ENCODE results near the gene TPPP2.

DNA sequence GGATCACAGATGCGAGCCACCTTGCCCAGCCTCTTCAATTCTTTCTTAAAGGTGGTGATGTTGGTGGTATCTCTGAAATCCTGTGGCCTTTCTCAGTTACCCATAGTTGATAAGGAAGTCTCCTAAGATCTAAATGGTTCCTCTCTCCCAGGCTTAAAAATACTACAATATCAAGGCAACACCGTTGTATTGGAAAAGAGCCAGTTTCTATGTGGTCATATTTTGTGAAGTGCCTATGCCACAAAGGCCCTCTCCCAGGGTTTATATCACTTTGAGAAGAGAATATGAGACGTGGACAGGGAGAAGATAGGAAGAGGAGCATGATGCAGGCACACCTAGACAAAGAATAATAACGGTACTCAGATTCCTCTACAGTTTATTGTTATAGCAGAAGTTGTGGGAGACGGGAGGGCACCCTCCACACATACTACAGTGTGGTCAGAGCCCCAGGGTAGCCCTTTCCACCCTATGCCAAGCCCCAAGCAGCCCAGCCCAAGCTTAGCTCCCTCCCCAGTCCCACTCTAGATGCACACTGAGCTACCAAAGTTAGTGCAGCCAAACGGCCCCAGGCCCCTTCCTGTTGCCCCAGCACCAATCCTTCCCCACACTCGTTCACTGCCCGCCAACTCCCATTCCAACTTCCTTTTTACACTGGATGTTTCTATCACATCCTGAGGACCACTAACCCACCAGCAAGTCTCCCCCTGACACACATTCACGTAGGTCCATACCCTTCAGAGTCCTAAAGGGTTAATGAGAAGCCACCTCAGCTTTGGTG, 13.4 kb upstream of the TPPP2 start:
- TF ChIP-seq, protein P1, sequence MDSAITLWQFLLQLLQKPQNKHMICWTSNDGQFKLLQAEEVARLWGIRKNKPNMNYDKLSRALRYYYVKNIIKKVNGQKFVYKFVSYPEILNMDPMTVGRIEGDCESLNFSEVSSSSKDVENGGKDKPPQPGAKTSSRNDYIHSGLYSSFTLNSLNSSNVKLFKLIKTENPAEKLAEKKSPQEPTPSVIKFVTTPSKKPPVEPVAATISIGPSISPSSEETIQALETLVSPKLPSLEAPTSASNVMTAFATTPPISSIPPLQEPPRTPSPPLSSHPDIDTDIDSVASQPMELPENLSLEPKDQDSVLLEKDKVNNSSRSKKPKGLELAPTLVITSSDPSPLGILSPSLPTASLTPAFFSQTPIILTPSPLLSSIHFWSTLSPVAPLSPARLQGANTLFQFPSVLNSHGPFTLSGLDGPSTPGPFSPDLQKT (IDR thresholded peaks at IDR 0.05; ENCODE audit: borderline replicate concordance, low read depth, low read length): no peak
- TF ChIP-seq, protein P2, sequence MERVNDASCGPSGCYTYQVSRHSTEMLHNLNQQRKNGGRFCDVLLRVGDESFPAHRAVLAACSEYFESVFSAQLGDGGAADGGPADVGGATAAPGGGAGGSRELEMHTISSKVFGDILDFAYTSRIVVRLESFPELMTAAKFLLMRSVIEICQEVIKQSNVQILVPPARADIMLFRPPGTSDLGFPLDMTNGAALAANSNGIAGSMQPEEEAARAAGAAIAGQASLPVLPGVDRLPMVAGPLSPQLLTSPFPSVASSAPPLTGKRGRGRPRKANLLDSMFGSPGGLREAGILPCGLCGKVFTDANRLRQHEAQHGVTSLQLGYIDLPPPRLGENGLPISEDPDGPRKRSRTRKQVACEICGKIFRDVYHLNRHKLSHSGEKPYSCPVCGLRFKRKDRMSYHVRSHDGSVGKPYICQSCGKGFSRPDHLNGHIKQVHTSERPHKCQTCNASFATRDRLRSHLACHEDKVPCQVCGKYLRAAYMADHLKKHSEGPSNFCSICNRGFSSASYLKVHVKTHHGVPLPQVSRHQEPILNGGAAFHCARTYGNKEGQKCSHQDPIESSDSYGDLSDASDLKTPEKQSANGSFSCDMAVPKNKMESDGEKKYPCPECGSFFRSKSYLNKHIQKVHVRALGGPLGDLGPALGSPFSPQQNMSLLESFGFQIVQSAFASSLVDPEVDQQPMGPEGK (tag by site-specific recombination; IDR thresholded peaks at IDR 0.05): no peak
- TF ChIP-seq, protein P3, sequence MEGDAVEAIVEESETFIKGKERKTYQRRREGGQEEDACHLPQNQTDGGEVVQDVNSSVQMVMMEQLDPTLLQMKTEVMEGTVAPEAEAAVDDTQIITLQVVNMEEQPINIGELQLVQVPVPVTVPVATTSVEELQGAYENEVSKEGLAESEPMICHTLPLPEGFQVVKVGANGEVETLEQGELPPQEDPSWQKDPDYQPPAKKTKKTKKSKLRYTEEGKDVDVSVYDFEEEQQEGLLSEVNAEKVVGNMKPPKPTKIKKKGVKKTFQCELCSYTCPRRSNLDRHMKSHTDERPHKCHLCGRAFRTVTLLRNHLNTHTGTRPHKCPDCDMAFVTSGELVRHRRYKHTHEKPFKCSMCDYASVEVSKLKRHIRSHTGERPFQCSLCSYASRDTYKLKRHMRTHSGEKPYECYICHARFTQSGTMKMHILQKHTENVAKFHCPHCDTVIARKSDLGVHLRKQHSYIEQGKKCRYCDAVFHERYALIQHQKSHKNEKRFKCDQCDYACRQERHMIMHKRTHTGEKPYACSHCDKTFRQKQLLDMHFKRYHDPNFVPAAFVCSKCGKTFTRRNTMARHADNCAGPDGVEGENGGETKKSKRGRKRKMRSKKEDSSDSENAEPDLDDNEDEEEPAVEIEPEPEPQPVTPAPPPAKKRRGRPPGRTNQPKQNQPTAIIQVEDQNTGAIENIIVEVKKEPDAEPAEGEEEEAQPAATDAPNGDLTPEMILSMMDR (tag by site-specific recombination; IDR thresholded peaks at IDR 0.05): no peak
- TF ChIP-seq ZNF133 (tag by site-specific recombination; IDR thresholded peaks at IDR 0.05) (no peak), YY1 (tag by site-specific recombination; IDR thresholded peaks at IDR 0.05) (no peak), ZNF529 (tag by site-specific recombination; IDR thresholded peaks at IDR 0.05; ENCODE audit: insufficient replicate concordance) (no peak), KLF16 (tag by site-specific recombination; IDR thresholded peaks at IDR 0.05) (no peak), SALL2 (tag by site-specific recombination; IDR thresholded peaks at IDR 0.05; ENCODE audit: borderline replicate concordance) (no peak)
- TF ChIP-seq, protein P4, sequence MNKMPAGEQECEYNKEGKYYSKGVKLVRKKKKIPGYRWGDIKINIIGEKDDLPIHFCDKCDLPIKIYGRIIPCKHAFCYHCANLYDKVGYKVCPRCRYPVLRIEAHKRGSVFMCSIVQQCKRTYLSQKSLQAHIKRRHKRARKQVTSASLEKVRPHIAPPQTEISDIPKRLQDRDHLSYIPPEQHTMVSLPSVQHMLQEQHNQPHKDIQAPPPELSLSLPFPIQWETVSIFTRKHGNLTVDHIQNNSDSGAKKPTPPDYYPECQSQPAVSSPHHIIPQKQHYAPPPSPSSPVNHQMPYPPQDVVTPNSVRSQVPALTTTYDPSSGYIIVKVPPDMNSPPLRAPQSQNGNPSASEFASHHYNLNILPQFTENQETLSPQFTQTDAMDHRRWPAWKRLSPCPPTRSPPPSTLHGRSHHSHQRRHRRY (tag by site-specific recombination; IDR thresholded peaks at IDR 0.05): no peak
- TF ChIP-seq, protein P5, sequence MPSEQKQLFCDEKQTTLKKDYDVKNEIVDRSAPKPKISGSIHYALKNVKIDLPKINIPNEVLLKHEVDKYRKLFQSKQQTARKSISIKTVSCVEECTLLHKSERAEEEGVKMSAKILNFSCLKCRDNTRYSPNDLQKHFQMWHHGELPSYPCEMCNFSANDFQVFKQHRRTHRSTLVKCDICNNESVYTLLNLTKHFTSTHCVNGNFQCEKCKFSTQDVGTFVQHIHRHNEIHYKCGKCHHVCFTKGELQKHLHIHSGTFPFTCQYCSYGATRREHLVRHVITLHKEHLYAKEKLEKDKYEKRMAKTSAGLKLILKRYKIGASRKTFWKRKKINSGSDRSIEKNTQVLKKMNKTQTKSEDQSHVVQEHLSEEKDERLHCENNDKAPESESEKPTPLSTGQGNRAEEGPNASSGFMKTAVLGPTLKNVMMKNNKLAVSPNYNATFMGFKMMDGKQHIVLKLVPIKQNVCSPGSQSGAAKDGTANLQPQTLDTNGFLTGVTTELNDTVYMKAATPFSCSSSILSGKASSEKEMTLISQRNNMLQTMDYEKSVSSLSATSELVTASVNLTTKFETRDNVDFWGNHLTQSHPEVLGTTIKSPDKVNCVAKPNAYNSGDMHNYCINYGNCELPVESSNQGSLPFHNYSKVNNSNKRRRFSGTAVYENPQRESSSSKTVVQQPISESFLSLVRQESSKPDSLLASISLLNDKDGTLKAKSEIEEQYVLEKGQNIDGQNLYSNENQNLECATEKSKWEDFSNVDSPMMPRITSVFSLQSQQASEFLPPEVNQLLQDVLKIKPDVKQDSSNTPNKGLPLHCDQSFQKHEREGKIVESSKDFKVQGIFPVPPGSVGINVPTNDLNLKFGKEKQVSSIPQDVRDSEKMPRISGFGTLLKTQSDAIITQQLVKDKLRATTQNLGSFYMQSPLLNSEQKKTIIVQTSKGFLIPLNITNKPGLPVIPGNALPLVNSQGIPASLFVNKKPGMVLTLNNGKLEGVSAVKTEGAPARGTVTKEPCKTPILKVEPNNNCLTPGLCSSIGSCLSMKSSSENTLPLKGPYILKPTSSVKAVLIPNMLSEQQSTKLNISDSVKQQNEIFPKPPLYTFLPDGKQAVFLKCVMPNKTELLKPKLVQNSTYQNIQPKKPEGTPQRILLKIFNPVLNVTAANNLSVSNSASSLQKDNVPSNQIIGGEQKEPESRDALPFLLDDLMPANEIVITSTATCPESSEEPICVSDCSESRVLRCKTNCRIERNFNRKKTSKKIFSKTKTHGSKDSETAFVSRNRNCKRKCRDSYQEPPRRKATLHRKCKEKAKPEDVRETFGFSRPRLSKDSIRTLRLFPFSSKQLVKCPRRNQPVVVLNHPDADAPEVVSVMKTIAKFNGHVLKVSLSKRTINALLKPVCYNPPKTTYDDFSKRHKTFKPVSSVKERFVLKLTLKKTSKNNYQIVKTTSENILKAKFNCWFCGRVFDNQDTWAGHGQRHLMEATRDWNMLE (tag by site-specific recombination; conservative IDR thresholded peaks at IDR 0.05; ENCODE audit: low read depth): no peak
- TF ChIP-seq, protein P6, sequence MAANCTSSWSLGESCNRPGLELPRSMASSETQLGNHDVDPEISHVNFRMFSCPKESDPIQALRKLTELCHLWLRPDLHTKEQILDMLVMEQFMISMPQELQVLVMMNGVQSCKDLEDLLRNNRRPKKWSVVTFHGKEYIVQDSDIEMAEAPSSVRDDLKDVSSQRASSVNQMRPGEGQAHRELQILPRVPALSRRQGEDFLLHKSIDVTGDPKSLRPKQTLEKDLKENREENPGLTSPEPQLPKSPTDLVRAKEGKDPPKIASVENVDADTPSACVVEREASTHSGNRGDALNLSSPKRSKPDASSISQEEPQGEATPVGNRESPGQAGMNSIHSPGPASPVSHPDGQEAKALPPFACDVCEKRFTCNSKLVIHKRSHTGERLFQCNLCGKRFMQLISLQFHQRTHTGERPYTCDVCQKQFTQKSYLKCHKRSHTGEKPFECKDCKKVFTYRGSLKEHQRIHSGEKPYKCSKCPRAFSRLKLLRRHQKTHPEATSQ (tag by site-specific recombination; IDR thresholded peaks at IDR 0.05): no peak
